GM08714 (cell line): Measurements from ENCODE around the gene TWIST2.

ENCODE experiments used
- H3K4me3 ChIP-seq: fragments of 200-500 bp; sonication (Bioruptor generic); 2 replicates; pipeline ENCODE4 v1.5.1; 2014; ENCODE audit warnings: mild to moderate bottlenecking, low read length, inconsistent platforms
- ZNF274 ChIP-seq: IDR thresholded peaks from 2 replicates; pipeline ENCODE4 v1.6.1; 2012; ENCODE audit warnings: mild to moderate bottlenecking, low read depth, low read length

The TWIST2 gene

DNA sequence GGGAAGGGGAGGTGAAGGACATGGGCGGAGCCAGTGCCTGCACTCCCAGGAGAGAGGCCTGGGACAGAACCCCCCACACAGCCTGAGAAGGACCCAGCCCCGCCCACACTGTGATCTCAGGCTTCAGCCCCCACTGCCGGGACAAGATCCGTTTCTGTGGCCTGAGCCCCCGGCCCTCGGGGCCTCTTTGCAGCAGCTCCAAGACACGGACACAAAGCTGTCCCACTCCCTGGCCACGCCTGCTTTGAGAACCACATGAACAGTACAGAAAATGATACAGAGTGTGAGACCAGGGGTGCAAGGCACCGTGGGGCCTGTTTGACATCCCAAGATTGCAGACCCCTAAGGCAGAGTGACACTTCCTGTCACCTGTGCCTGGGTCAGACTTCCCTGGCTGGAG lies 74.5 kb downstream of the TWIST2 start:
- no peak overlapping the region for H3K4me3 ChIP-seq
- TF ChIP-seq ZNF274 = no peak

GRCh38 chr2:238924032-238924431 lies 76.1 kb downstream of the TWIST2 start:
- TF ChIP-seq ZNF274 = no peak
- H3K4me3 ChIP-seq = no peak overlapping the region

DNA sequence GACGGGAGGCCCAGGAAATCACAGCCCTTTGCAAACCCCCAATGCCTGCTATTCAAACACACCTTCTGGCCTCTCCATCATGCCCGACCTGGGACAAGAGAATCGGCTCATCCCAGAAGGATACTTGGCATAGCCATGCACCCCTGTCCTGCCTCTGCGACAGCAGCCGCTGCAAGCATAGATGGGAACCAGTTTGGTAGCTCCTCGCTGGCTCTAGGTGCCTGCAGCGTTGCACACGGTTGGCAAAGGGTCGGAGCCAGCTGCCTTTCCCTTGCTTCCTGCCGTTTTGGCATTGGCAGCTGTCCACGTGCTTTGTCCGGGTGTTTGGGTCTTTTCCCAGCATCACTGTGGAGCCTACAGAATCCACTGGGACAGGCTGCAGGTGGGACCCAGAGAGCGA lies 76.9 kb downstream of the TWIST2 start:
- TF ChIP-seq ZNF274 = no peak
- H3K4me3 ChIP-seq = no peak overlapping the region

GRCh38 chr2:238925281-238925680 lies 77.4 kb downstream of the TWIST2 start:
- H3K4me3 ChIP-seq = no peak overlapping the region
- TF ChIP-seq ZNF274 = no peak

DNA sequence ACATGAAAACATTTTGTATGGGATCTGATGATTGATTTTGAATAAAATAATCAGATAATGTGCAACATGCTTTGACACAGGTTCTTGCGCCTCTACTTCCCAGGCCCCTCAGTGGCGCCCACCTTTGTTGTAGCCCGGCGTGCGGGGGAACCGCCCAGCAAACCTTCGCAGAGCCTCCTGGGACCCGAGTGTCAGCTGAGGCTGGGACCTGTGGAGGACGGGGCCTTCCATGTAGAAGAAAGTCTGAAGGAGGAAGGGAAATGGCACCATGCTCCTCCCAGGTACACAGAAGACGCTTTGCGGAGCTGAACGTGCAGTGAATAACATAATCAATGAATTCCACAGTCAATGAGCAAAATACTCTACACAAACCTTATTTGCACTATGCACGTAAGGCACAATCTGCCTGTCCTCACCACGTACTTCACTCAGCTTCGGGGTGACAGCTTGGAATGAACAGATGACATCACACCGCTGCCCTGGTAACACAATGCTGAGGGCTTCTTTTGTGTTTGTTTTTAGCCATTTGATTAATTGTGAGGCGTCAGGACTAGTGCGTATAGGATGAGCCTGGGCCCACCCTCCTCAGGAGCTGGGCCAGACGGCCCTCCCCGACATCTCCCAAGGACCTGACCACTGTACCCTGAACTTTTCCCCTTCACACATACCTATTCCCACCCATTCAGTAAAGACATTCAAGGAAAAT lies 78.1 kb downstream of the TWIST2 start:
- H3K4me3 ChIP-seq = no peak overlapping the region
- no peak for TF ChIP-seq ZNF274

- H3K4me3 ChIP-seq = no peak overlapping the region
- TF ChIP-seq ZNF274 = no peak
Observed at GRCh38 chr2:238926761-238927611, 79.1 kb downstream of the TWIST2 start.

- no peak for TF ChIP-seq ZNF274
- no peak overlapping the region for H3K4me3 ChIP-seq
Observed at GRCh38 chr2:238927746-238928519, 80.0 kb downstream of the TWIST2 start.

DNA sequence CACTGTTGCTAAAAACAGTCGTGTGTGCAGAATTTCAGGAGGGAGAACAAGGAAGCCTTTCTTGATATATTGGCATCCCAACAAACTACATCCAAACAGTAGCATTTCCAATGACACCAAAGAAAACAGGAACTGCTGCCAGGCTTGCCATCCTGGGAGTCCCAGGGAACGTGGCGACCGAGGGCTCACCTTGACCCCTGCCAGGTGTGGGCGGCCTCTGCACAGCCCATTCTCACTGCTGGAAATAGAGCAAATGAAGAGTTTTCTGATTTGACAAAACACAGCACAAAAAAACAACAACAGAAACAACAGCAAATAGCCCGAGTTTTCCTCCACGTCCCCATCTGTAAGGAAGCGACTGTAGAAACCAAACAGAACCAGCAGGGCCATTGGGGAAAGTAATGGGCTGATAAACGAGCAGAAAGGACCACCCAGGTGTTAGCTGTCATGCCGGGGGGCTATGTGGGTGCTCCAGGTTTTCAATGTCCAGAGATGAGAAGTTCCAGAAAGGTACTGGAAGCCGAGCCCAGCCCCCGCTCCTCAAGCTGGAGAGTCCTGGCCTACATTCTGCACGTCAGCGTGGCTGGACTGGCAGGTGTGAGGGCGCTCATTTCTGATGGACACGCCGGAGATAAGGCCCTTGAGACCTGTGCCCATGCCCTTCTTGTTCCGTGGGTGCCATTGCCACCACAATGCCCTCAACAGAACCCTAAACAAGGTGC lies 80.8 kb downstream of the TWIST2 start:
- no peak overlapping the region for H3K4me3 ChIP-seq
- TF ChIP-seq ZNF274 = no peak

- TF ChIP-seq ZNF274 = no peak
Observed at GRCh38 chr2:238929242-238930081, 81.6 kb downstream of the TWIST2 start.

DNA sequence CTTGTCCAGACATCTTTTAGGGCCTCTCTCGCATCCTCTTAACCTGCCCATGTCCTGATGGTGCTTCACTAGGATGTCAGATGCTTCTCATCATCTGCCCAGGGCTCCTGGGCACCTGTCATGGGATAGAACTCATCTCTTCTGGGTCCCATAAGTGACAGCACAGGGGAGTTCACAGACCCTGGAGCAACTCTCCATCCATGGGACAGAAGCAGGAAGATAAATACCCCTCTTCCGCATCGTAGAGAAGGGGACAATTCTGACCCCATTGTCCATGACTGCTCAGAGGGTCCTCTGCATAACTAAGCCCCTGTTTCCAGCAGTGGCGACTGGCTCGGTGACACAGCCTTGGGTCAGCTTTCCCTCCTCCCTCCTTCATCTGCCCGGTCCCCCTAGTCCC lies 82.3 kb downstream of the TWIST2 start:
- TF ChIP-seq ZNF274 = no peak
- H3K4me3 ChIP-seq = no peak overlapping the region

More at GRCh38 chr2:238929242-238930081, 81.6 kb downstream of the TWIST2 start:
- H3K4me3 ChIP-seq = no peak overlapping the region

DNA sequence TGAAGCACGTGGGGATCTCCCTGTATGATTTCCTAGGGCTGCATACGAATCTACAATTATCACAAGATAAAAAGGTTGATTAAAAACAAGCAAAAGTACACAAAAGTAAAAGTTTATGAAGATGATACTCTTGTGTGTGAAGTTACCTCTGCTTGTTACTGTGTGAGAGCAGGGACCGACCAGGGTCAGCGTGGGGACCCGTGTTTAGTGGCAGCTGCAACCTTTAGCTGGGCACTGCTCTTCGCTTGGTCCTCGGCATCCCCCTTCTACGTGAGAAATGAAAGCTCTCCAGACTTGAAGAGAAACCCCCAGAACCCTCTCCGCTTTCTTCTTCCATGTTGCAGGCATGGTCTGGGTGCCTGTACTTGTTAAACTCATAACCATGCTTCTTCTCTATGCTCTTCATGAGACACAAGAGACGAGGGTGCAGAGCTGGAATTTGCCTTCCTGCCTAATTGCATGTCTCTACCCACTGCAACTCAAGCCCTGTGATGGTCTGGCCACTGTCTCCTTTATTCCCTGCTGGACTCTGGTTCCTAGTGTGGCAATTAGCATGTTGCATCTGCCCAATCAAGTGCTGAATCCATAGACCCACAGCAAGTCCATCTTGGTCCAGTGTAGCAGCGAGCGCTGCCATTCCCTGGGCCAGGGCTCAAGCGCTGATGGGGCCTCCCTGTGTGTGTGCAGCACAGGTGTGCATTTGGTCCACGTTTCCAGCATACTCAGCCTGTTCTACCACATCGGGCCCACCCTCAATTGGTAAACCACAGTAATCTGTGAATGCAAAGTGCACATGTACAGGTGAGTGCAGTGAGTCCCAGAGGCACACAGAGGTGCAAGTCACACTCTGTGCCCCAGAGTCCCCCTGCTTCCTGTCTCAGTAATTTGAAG lies 88.5 kb downstream of the TWIST2 start:
- no peak overlapping the region for H3K4me3 ChIP-seq
- TF ChIP-seq ZNF274 = no peak

GRCh38 chr2:238938003-238938400 lies 90.1 kb downstream of the TWIST2 start:
- H3K4me3 ChIP-seq = no peak overlapping the region
- TF ChIP-seq ZNF274 = no peak
